Gastroesophageal sphincter (tissue), 3 donors: ENCODE data around the gene ORM2.

Experiments
- CTCF ChIP-seq, 4 experiments: fragments of 200-600 bp in 2 of 4; fragments of 450-650 bp in 2 of 4; sonication (generic) in 1 of 4; IDR thresholded peaks; one replicate each; pipeline ENCODE4 v1.5.1; 2017 to 2019; ENCODE audit warnings: antibody characterized with exemption in 4 of 4, mild to moderate bottlenecking in 2 of 4, moderate library complexity in 2 of 4
- POLR2A ChIP-seq, 2 donors: fragments of 450-650 bp; IDR thresholded peaks; one replicate each; pipeline ENCODE4 v1.6.1; 2017; ENCODE audit warnings: antibody characterized with exemption in 2 of 2, mild to moderate bottlenecking in 2 of 2, moderate library complexity in 1 of 2
- POLR2AphosphoS5 ChIP-seq: sonication (generic); formaldehyde crosslinking; IDR thresholded peaks from one replicate; pipeline ENCODE4 v1.6.1; 2017; ENCODE audit warnings: antibody characterized with exemption

GRCh38 chr9:114378883-114379282 is 49.2 kb downstream of the ORM2 start:
- TF ChIP-seq POLR2A (IDR thresholded peaks at IDR 0.05) (no peak), POLR2AphosphoS5 (no peak), CTCF (IDR thresholded peaks at IDR 0.05) (no peak)
